Activated gamma-delta T cell (primary cell): ENCODE data around the gene ITGA7.

Experiments
- DNase-seq: peaks from one replicate; lab custom pipeline; 2025; lab: John Stamatoyannopoulos, UW

The ITGA7 gene

GRCh38 chr12:55700255-55701018, 7.3 kb downstream of the ITGA7 start:
- DNase-seq: no peak

DNA sequence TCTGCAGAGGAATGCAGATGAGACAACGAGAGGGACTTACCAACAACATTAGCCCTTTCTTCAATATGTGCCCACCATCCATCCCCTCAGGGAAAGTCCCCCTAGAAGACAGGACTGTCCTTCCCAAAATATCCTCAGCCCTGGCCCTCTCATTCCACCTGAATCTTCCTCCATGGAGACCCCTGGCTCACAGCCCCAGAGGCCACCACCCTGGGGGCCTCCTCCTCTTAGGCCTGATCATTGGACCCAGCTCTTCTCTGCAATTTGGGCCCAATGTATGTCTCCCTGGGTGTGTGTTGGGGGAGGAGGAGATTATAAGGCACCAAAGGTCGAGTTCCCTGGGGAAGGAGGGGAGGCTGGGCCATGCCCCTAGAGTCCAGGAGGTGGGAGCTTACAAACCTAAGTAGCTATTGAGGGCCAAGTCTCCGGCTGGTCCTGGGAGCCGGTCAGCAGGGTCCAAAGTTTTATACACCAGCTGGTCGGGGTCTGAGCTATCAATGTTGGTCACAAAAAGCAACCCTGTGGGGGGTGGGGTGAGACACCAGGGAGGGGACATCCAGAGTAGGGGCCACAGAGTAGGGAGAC, 8.1 kb downstream of the ITGA7 start:
- DNase-seq: no peak

DNA sequence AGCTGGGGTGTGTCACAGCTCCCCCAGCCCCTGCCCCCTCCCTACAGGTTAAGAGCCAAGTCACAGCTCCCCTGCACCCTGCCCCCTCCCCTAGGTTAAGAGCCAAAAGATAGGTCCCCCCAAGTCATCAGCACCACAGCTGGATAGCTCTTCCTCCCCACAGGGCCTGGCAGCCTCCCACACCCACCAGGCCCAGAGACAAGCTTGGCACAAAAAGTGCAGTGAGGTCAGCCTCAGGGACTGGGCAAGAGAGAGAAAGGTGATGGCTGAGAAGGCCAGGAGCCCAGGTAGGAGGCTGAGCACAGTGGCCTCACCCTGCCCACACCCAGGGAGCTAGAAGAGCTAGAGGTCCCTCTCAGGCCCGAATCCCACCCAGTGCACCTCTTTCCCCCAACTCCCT, 8.7 kb downstream of the ITGA7 start:
- DNase-seq: no peak

DNA sequence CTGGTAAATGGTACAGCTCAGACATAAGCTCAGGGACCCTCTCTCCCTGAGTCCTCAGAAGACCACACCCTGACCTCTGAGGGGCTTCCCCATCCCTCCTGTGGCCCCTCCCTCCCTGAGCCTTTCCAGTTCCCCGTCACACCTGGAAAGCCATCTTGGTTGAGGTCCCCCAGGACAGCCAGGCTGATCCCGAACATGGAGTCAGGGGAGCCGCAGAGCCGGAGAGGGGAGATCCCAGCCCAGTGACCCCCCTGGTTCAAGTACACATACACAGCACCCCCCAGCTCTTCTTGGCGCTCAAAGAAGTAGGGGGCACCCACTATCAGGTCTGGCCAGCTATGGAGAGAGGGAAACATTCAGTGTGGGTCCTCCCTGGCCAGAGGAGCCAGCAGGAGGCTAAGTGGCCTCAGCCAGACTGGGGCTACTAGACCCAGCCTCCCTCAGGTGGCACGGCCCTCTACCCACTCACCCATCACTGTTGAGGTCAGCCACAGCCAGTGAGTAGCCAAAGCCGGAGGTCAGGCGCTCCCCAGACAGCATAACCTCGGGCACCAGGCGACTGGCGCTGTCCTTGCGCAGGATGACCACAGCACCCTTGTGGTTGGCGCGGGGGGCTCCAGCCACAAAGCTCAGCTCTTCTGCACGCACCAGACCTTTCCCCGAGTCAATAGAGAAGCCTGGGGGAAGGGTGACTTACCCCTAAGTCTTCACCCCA, 9.3 kb downstream of the ITGA7 start:
- no peak for DNase-seq

GRCh38 chr12:55697686-55698085, 10.0 kb downstream of the ITGA7 start:
- DNase-seq: no peak

DNA sequence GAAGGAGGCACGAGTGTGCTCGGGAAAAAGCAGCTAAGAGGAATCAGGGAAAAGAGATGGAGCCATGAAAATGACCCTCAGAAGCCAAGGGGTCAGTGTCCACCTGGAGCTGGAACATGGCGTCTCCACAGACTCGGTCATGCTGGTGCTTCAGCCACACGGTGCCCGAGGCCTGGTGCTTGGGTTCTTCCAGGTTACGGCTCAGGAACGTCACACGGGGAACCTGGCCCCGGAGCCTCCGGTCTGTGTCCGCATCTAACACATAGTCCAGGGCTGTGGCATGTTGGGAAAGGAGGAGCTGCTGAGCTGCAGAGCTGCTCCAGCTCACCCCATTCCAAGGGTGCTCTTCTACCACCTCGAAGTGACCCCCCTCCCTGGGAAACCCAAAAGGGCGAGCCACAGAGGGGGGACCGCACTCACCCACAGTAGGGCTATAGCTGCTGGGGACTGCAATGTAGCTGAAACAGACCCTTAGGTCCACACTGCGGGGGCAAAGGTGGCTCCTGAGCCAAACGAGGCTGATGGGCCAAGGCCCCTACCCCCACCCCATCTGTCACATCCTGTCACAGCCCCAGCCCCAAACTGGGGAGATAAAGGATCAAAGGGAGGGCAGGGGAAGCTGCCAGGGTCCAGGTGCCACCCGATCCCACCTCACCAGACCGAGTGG, 10.8 kb downstream of the ITGA7 start:
- no peak for DNase-seq

DNA sequence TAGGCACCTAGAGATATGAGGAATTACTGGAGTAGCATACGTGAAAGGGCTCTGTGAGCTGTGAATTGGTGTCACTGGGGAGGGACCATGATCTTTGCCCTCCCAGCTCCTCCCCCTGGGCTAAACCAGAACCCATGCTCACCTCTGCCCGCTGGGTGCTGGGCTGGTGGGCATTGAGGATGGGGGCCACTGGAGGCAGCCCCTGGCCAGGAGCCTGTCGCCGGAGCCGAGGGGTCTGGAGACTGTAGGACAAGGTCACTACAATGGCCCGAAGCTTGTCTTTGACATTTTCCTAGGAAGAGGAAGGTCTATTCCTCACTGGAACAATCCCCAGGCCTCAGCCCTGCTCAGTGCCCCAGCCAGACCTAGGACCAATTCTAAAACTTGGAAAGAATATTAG, 11.6 kb downstream of the ITGA7 start:
- no peak for DNase-seq

GRCh38 chr12:55695349-55695748, 12.4 kb downstream of the ITGA7 start:
- DNase-seq: no peak

GRCh38 chr12:55694651-55695050, 13.1 kb downstream of the ITGA7 start:
- no peak for DNase-seq

DNA sequence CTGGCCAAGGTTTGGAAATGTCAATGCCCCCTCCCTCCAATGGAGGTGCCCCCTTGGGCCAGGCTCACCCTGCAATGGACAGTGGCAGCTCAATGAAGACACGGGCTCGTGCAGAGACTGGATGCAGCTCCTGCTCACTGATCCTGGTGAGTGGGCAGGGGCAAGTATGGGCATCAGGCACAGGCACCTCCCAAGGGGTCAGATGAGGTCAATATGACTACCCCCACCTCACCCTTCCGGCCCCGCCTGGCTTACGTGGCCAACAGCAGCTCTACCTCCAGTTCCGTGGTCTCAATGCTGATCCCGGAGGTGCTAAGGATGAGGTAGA, 13.6 kb downstream of the ITGA7 start:
- DNase-seq: no peak

DNA sequence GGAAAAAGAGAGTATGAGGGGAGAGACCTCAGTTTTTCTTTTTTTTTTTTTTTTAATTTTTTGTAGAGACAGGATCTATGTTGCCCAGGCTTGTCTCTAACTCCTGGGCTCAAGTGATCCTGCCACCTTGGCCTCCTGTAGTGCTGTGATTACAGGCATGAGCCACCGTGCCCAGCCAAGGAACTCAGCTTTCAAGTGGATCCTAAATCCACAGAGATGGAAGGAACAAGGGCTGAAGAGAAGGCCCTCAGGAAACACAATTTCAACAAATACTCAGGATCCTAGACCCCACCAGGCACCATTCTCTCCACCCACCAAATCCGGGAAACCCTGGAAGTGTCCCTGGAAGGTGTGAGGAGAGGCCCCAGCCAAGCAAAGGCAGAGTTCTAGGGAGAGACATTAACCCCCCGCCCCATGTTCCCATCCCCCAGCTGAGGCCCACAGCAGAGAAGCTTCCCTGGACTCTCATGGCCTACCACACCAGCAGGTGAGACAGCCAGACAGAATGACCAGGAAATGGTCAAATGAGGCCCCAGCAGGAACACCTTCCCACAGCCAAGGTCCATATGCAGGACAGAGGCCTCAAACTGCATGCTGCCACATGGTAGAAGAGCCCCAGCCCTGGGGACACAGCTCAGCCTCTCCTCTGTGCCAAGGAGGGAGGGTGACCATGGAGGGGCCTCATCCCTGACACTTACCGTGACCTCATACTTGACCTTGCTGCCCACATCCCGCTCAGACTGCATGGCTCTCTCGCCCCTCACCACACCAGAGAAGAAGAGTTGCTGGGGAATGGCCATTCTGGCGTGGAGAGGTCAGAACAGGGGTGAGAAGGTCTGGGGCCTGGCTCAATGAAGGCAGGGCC, 14.1 kb downstream of the ITGA7 start:
- no peak for DNase-seq

GRCh38 chr12:55692631-55693322, 14.9 kb downstream of the ITGA7 start:
- DNase-seq: no peak

GRCh38 chr12:55688716-55689655, 18.7 kb downstream of the ITGA7 start:
- no peak for DNase-seq

DNA sequence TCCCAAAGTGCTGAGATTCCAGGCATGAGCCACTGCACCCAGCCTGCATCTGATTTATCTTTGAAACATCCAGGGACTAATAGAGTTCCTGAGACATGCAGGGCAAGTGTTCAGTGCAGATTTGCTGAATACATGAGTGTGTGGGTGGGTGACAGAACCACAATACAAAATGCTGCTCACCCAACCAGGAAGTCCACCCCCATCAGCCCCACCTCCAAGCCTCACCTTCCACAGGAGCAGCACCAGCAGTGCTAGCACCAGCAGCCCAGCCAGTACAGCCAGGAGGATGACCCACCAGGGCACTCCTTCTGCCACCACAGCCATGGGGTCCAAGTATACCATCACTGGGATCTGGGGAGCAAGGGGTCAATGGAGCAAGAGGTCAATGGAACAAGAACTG, 20.0 kb downstream of the ITGA7 start:
- no peak for DNase-seq

DNA sequence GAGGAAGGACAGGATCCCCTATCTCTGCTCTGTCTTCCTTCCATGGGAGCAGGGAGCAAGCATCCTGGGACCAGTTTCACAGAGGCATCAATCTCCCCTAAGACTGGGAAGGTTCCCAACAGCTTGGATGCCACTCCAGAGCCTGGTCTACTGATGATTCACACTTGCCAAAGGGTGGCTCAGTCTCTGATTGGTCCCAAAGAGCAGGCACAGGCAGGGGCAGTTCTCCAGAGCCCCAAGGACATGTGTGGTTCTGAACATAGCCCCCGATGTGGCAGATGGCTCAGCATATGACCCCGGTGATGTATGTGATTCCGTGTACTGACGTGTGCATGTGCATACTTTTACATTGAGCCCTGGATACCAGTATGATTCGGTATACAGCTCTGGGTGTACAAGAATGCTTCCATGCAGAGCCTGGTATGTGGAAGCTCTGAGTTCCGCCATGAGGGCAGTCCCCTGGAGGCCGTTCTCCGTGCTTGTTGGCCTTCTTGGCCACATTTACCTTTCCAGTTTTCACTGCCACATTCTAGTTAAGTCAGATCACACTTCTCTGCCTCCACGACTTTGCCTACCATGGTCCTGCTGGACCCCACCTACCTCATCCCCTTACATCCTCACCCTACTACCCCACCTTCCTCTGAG, 21.2 kb downstream of the ITGA7 start:
- DNase-seq: no peak

GRCh38 chr12:55685671-55686070, 22.0 kb downstream of the ITGA7 start:
- DNase-seq: no peak

DNA sequence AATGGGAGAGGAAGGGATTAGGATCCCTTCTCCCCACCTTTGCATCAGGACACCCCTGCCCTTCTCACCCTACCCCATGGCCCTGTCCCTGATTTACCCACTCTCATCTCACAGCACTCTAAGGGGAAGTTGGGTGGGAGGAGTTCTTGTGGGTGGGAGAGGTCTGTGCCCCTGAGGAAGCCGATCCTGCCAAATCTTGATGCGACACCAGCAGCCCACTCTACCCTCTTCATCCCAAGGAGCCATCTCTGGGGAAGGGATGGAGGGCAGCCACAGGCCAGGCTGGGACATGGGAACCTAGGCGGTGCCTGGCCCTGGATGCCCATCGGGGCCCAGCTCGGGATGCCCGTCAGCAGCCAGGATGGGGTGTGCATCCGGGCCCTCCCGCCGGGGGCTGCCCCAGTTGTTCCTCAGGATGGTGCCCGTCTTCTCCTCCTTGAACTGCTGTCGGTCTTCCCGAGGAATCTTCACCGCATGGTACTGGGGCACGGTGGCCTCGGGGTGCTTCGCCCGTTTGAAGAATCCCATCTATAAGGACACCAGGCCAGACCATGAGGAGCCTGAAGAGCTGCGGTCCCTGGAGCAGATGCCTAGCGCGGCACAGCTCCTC, 22.8 kb downstream of the ITGA7 start:
- DNase-seq: no peak

DNA sequence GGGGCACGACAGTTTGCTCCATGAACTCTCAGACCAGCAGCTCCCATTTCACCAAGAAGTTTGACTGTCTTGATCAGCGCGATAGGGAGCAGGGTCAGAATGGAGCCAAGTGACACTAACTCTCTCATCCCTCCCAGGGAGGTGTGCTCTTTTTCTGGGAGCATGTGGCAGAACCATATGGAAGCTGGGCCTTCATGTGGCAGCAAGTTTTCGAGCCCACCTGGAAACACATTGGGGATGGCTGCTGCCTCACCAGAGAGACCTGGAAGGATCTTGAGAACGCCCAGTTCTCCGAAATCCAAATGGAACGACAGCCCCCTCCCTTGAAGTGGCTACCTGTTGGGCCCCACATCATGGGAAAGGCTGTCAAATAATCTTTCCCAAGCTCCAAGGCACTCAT, 24.0 kb downstream of the ITGA7 start:
- DNase-seq: no peak
